Measurements from ENCODE around the gene NCKAP5.
"Not testable (repeated sequence)": the region's sequence is repeated elsewhere in the genome, so short reads cannot be mapped to it uniquely, and the experiment has no call there.

Gene NCKAP5

DNA sequence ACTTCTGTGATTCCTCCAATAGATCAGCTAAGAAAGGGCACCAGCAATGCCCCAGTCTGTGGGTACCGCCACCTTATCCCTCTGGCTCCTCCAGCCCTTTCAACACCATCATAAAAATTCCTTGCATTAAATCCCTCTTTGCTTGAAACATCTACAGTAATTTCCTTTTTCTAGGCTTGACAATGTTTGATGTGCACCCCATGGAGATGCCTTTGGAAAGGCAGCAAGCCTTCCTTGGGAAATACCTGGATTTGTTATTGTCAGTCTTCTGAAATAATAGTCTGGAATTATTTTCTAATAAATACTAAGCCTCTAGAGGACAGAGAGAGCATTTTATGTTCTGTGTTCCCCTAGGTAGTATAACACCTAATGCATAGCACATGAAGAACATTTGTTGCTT lies 46.1 kb downstream of the NCKAP5 start:
- no peak for DNase-seq (ENCODE audit: low read depth)

- no peak for DNase-seq (ENCODE audit: low read depth)
Observed at GRCh38 chr2:133521146-133521745, 47.0 kb downstream of the NCKAP5 start.

DNA sequence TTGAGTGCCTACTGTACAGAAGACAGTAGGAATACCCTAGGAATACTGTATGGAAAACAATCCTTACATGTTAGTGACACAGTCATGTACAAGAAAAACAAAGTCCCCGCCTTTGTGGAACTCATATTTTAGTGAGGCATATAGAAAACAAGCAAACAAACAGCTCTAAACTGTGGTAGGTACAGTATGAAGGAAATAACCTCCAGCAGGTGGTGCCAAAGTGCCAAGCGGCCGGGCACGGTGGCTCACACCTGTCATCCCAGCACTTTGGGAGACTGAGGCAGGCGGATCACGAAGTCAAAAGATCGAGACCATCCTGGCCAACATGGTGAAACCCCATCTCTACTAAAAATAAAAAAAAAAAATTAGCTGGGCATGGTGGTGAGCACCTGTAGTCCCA lies 48.6 kb downstream of the NCKAP5 start:
- DNase-seq (ENCODE audit: low read depth): not testable (repeated sequence)

DNA sequence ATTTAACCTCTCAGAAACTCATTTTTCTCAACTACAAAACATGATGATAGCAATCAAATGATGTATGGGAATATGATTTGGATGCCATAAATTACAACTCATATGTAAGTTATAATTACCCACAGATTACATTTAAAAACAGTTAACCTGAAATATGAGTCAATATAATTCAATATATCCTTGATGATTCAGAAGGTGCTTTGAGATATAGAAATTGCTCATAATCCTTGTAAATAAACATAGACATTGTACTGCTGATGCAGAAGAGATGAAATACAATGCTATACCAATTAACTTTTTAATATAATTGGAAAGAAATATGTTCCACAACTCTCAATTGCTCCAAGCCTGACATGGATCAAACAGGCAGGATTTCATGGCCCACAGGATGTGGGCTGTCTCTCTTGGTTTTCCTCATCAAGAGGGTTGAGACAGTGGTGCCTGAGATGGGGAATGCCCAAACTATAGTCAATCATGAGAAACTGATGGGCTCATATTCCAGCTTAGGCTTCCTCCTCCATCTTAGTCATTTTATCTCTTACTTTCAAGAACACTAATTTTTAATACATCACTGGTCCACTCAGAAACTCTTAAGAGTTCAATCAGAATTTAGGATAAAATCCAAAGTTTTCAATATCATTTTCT lies 49.4 kb downstream of the NCKAP5 start:
- no peak for DNase-seq (ENCODE audit: low read depth)

- DNase-seq (ENCODE audit: low read depth): no peak
Observed at GRCh38 chr2:133517876-133518275, 50.4 kb downstream of the NCKAP5 start.

DNA sequence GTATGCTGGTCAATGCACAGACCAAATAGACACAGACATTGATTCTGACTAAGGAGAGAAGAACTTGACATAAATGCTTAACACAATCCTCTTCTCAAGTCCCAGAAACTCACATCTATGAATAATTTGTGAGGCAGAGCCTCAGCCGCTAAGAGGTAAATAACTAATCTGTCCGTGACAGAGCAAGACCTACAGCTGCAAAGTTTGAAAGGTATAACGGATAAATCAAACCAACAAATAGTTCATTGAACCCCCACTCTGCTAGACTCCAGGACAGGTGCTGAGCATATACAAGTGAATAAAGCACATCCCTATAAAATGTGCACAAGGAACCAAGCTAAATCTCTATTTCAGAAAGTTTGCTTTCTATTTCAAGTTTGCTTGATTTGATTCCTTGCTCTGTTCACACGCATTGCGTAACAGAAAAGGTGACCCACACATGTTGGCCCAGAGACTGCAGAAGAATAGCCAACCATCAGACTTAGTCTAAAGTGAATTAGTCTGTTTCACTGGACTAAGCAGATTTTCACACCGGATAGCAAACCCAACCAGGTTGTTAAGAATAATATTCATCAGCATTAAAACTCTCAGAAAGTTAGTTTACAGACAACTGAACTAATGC lies 51.7 kb downstream of the NCKAP5 start:
- DNase-seq (ENCODE audit: low read depth): no peak

DNA sequence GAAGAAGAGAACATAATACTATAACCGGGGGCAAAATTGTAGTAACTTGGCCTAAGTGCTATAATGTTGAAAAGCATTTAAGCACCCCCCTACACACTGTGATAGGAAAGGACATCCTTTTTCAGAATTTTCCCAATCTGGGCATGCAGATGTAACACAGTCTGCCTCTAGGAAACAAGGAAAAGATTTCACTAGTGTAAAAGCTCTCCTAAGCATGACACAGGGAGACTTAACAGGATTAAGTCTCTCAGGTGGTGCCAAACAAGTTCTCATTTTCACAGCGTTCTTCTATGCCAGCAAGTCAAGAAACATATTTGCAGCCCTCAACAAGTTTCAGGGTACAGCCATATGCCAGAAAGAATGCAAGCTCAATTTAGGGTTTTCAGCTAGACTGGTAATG lies 53.0 kb downstream of the NCKAP5 start:
- DNase-seq (ENCODE audit: low read depth): no peak

DNA sequence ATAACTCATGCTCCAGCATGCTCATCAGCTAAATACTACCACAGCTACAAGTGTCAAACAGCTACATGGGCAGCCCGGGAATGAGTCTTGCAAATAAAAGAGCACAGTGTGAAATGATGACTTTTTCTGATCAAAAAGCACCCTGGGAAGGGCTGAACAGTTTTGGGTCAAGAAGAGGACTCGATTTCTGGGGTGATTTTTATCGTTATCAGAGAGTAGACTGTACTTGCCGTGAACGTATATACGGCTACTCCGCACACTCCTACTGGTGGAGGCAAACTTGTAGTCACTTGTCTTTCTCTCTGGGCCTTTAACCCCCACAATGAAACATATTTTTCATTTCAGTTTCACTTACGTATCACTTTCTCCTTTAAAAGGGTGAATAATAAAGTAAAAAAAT lies 54.4 kb downstream of the NCKAP5 start:
- no peak for DNase-seq (ENCODE audit: low read depth)

DNA sequence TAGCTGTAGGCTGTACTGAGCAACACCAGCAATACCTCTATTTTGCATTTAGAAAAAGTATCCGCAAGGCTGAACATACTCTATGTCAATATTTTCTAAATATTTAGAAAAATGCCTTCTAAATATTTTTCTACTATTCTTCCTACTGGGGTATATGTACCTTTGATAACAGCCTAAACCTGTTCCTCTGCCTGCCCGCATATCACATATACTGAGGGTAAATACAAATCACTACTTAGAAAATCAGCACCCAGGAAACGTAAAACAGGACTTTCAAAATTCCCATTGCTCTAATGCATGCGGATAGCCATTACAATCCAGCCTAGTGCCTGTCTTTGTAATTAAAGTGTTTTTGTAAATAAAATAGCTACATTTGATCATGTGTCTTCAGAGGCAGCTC lies 56.1 kb downstream of the NCKAP5 start:
- no peak for DNase-seq (ENCODE audit: low read depth)

DNA sequence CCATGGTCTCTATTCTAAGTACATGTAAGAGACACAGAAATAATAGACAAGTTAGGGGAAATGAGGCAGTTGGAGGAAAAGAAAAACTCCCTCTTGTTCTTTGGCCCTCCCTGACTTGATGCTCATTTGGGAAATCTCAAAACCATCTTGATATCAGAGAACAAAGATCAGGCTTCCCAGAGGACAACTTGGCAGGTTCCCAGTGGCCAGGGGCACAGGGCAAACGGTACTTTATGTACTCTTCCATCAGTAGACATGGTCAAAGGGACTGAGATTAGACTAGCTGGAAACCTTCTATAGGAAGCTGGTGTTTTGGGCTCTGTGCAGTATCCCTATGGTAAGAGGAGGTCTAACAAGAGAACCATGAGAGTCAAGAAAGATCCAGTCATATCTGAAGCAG lies 56.6 kb downstream of the NCKAP5 start:
- no peak for DNase-seq (ENCODE audit: low read depth)

DNA sequence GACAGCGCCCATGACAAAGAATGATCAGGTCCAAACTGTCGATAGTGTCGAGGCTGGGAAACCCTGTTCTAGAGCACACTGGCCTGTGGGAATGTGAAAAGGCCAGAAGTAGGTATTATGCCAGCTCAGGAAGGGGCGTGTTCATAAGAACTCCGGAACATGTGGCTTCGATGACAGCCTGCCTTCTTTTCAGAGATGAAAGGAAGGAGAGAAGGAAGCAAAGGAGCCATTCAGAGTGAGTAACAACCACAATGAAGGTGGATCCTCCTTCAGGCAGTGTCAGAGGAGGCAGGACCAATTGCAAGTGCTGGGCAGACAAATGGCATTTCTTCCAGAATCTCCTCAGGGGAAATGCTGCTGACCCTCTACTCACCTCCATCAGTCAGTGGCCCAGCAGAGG lies 58.5 kb downstream of the NCKAP5 start:
- DNase-seq (ENCODE audit: low read depth): no peak

GRCh38 chr2:133508546-133509165 lies 59.6 kb downstream of the NCKAP5 start:
- no peak for DNase-seq (ENCODE audit: low read depth)

- no peak for DNase-seq (ENCODE audit: low read depth)
Observed at GRCh38 chr2:133506996-133507395, 61.3 kb downstream of the NCKAP5 start.

GRCh38 chr2:133504566-133505505 lies 63.4 kb downstream of the NCKAP5 start:
- DNase-seq (ENCODE audit: low read depth): no peak

DNA sequence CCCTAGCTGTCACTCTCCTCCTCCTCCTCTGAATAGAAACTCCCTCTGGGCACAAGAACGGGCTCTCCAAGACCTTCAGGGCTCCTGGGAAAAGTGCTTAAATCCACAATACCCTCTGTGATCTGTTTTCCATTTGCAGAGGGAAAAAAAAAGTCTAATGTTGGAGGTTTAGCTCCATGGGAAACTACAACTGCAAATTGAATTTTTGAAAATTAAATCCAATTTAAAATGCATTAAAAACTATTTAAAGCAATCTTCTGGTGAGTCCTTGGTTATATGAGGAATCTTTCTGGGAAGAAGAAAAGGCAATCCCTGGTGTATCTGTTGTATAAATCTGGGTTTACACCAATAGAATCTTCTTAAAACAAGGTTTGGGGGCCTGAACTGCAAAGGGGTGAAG lies 64.3 kb downstream of the NCKAP5 start:
- no peak for DNase-seq (ENCODE audit: low read depth)

DNA sequence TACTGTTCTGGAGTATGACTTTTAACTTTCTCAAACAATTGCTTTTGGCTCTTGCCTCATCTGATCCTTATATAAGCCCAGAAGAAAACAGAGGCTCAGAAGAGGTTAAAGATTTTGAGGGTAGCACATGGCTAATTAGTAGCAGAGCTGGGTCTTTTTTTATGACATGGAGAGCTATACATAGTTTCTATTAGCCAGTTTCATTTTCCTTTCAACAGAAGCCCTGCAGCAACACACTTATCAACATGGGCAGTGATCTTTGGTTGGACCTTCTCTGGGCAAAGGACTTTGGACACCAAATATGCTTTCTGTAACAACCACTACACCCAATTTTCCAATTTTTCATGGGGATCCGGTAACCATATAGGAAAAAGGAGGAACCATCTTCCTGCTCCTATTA lies 64.9 kb downstream of the NCKAP5 start:
- DNase-seq (ENCODE audit: low read depth): no peak

DNA sequence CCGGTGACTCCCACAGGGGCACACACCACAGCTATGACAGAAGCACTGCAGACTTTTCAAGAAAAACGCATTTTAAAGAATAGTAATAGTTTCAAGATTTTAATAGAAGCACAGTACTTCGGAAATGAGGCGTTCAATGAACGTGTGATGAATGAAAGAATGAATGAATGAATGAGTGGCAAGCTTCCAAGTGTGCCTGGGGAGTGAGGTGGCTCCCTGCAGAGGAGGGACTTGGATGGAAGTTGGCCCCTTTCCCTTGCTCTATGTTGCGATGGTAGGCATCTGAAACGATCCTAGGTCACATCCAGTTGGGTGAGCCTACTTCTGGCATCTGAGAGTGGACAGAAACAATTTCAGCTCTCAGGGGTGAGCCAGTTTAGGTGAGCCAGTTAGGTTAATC lies 65.6 kb downstream of the NCKAP5 start:
- no peak for DNase-seq (ENCODE audit: low read depth)

DNA sequence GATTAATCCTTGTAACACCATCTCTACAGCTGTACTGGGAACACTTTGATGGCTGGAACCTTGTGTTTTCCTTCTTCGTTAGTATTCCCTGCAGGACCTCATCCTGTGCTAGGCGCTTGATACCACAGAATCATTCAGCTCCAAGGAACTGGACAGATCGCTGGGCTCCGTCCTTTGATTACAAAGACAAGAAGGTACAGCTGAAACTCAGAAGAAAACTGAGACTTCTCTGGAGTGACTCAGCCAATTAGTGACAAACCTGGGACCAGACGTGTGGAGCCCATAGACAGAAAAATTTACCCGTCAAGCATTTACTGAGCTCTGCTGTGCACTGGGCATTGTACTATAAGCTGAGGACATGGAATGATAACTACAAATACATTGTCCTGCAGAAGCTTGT lies 67.3 kb downstream of the NCKAP5 start:
- DNase-seq (ENCODE audit: low read depth): no peak

GRCh38 chr2:133498662-133499585 lies 69.3 kb downstream of the NCKAP5 start:
- no peak for DNase-seq (ENCODE audit: low read depth)

- no peak for DNase-seq (ENCODE audit: low read depth)
Observed at GRCh38 chr2:133497951-133498565, 70.2 kb downstream of the NCKAP5 start.
